Kasumi-1 (cell line): ENCODE results near the gene AQR.
"Not testable (repeated sequence)": the region's sequence is repeated elsewhere in the genome, so short reads cannot be mapped to it uniquely, and the experiment has no call there.

Experiments used
- DNase-seq, 2 experiments: peaks; one replicate each; lab custom pipeline; 2025; lab: John Stamatoyannopoulos, UW

Gene AQR

DNA sequence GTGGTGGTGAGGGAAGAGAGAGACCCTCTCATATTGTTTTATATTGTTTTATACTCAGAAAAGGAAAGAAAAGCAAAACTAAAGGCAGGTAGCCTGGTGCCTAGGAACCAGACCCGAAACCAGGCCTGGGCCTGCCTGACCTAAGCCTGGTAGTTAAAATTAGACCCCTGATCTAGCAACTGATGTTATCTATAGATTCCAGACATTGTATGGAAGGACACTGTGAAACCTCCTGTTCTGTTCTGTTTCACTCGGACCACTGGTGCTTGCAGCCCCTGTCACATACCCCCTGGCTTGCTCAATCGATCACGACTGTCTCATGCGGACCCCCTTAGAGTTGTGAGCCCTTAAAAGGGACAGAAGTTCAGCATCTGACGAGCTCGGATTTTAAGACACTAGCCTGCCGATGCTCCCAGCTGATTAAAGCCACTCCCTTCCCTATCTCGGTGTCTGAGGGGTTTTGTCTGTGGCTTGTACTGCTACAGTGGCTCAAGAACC is 156.6 kb downstream of the AQR start:
- not testable (repeated sequence) for DNase-seq

DNA sequence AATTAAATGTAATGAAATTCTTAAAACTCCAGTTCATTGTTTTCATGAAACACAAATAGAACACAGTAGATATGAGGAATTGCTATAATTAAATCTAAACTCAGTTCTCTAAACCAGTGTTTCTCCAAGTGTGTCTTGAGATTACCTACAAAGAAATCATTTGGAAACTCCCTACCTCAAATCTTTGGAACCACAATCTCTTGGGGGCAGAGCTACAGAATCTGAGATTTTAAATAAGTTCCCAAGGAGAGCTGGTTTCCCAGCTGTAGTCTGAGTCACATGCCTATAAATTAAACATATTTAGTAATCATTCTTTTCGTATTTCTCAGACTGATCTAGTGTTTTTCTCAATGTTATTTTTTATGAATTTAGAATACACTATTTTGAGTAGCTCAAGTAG is 157.2 kb downstream of the AQR start:
- DNase-seq, result no peak

DNA sequence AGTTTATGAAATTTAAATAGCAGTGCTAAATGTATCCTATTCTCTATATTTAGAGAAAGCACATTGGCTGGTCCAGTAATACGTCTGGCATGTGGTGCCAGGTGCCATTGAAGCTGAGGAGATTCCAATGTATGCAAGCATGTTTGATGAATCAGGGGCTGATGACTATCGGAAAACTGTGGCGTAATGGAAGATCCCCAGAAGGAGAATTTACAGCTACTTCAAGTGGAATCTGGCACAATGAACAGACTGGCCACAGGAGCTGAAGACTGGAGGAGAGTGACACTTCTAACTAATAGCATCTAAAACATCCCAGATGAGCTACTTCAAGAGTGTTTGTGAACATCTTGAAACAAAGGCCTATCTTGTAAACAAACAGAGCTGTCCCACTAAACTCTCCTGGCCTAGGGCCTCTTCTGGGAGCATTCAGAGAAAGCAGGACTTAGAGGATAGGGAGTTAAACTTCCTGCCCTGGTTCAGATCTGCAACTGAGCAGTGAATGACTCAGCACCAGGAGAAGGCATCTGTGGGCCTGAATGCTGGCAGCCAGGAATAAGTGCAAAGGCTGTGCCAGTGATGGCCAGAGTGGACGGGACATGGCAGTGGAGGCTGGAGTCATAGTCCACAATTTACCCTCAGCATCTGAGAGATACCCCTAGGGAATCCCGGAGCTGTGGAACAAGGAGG is 159.0 kb downstream of the AQR start:
- no peak for DNase-seq

DNA sequence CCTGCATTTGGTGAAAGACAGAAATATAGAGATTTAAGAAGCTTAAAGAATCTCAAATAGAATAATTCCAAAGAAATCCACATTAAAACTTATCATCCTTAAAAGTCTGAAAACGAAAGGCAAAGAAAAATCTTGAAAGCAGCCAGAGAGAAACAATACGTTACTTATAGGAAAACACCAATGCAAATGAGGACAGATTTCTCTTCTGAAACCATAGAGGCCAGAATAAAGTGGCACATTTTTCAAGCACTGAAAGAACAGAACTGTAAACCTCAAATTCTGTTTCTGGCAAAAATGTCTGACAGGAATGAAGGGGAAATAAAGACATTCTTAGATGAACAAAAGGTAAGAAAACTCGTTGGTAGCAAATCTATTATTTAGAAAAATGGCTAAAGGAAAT is 160.4 kb downstream of the AQR start:
- DNase-seq, result no peak

DNA sequence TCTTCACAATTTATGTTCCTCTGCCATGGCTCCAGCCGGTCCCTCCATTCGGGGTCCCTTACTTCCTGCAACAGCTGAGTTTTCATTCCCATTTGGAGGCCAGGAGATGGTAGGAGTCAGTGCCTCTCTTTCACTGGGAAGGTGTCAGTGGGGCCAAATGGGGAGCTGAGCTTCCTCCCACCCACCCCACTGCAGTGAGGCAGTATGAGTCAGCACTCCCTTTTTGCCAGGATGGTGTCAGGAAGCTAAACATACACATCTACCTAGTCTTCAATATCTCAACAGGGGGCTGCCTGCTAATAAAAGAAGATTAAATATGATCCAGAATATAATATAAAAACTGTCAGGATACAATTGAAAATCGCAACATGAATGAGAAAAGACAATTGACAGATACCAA is 161.5 kb downstream of the AQR start:
- DNase-seq, result no peak

- DNase-seq, result not testable (repeated sequence)
Measured at GRCh38 chr15:34807241-34807640, 162.3 kb downstream of the AQR start.

GRCh38 chr15:34804776-34805175 is 164.8 kb downstream of the AQR start:
- DNase-seq, result no peak

GRCh38 chr15:34804113-34804512 is 165.4 kb downstream of the AQR start:
- no peak for DNase-seq

DNA sequence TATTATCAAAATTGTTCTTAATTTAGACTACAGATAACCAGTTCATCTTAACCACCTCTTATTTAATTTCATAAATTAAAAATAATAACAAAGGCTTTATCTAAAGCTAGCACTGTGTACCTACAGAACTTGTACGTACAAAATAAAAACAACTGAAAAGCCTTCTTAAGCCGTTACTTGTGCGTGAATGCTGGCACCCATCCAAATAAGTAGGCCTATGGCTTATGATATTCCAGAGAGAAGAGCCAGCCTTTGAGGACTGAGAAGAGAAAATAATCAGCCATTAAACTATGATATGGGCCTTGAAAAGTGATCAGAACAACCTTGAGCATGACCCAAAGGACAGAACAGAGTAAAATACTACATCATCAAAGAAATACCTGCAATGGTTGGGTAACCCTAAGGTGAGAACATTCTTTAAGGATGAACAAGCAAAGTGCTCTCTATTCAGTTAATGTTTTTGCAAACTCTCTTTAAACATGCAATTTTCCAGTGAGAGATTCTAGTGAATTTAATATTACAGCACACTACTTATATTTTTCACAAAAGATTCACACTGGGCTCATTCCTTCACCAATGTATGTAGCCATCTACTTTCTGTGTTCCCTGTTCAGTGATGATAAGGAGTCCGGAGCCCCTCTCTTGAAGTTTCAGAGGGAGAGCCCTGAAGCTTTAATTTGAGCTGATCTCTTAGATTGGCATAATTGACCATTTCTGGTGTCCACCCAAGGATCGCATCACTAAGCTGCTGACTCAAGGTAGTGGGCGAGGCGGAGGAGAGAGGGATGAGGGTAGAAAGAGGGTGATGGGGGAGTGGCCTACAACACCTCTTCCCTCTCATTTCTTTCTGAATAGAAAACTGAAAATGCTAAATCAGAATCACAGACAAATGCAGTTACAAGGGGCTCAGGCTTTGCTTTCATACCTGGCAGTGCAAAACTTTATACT is 166.5 kb downstream of the AQR start:
- DNase-seq, result no peak

- no peak for DNase-seq
Measured at GRCh38 chr15:34802371-34802770, 167.2 kb downstream of the AQR start.
